ENCODE measurements around the gene ARSG. TPM values are rescaled to one million over a fixed set of nuclear protein-coding genes. Genes with fewer than 3 reads are reported as not detected.
"Not testable (repeated sequence)": the region's sequence is repeated elsewhere in the genome, so short reads cannot be mapped to it uniquely, and the experiment has no call there.

The ARSG gene
- polyA plus RNA-seq, 2 of the 4 experiments (the other 2 are of a cell fraction) = 0.57 to 1.7 TPM

DNA sequence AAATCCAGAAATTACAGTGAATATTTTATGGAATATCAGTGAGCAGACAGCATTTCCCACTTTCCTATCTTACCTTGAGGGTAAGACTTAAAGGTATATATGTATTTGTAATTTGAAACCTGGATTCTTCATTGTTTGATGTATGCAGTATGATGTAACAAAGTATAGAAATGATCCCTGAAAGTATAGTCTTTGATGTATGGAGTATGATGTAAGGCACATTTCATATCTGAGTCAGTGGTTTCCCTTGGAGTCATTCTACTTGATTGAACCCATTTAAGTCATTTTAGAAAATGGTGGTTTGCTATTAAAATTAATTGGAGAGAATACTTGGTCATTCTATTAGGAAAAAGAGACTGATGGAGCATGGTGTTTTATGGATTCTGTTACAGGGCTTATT lies 33.4 kb upstream of the ARSG start:
- H3K4me2 ChIP-seq = no peak overlapping the region
- H3K27ac ChIP-seq = no peak overlapping the region
- no peak overlapping the region for H3K4me3 ChIP-seq
- no peak for TF ChIP-seq CBX2 (IDR thresholded peaks at IDR 0.05; ENCODE audit: borderline replicate concordance, low read depth)
- no peak for TF ChIP-seq CHD4 (IDR thresholded peaks at IDR 0.05; ENCODE audit: borderline replicate concordance)
- TF ChIP-seq TP53 (CRISPR knock-in tag; IDR thresholded peaks at IDR 0.05) = no peak
- no peak for TF ChIP-seq JUN (IDR thresholded peaks at IDR 0.05)
- TF ChIP-seq SMC3 (IDR thresholded peaks at IDR 0.05) = no peak
- TF ChIP-seq CEBPB (IDR thresholded peaks at IDR 0.05) = no peak
- TF ChIP-seq, protein P1, sequence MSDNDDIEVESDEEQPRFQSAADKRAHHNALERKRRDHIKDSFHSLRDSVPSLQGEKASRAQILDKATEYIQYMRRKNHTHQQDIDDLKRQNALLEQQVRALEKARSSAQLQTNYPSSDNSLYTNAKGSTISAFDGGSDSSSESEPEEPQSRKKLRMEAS (IDR thresholded peaks at IDR 0.05) = no peak
- CTCF ChIA-PET = interaction anchor here (0.7 to 3.0 kb wide), 6 partner anchors 9 to 204 kb away, joined by 3 to 12 read pairs (median 4); partner anchors contain the start of gene AMZ2
- no peak for ATAC-seq
- POLR2A ChIA-PET = no interaction called here
- no peaks in the 10 kb centered on the region for H3K4me1 ChIP-seq
- no peak for FAIRE-seq
- H3K9me3 ChIP-seq = no peaks in the 10 kb centered on the region
- DNase-seq (ENCODE audit: low read depth in 1 of 2, low spot score in 1 of 2) = no peak

- H3K27ac ChIP-seq; H3K4me2 ChIP-seq; DNase-seq (ENCODE audit: low read depth in 1 of 2, low spot score in 1 of 2); H3K4me3 ChIP-seq; POLR2A ChIA-PET; H3K9me3 ChIP-seq; H3K4me1 ChIP-seq; FAIRE-seq: not testable (repeated sequence)
- ATAC-seq = peak; percentile 71 to 82
- 89% methylated on average over 37 of the region's 44 CpGs for WGBS (ENCODE audit: missing lambda C conversion rate)
- CTCF ChIA-PET = interaction anchor here (0.7 to 6.5 kb wide), 9 partner anchors 11 to 987 kb away, joined by 3 to 89 read pairs (median 4); partner anchors contain the start of gene AMZ2
These were observed 32.2 kb upstream of the ARSG start for GRCh38 chr17:68258890-68259647.

- H3K9me3 ChIP-seq; DNase-seq (ENCODE audit: low read depth in 1 of 2, low spot score in 1 of 2); POLR2A ChIA-PET; H3K4me2 ChIP-seq; ATAC-seq; H3K4me1 ChIP-seq; H3K27ac ChIP-seq; H3K4me3 ChIP-seq: not testable (repeated sequence)
- peak; percentile 54 for FAIRE-seq
- CTCF ChIA-PET = interaction anchor here (1.2 to 6.5 kb wide), 5 partner anchors 11 to 204 kb away, joined by 3 to 89 read pairs (median 4); partner anchors contain the start of gene AMZ2
- 72% methylated on average over 3 of the region's 3 CpGs for WGBS (ENCODE audit: missing lambda C conversion rate)
These were observed 31.7 kb upstream of the ARSG start for GRCh38 chr17:68259648-68259951.

- Histone ChIP-seq H3K4me3 (no peak overlapping the region), H3K9me3 (no peaks in the 10 kb centered on the region), H3K4me2 (no peak overlapping the region), H3K4me1 (peaks cover 4% of the 10 kb centered on the region; the same call in 1 of the 3 replicates), H3K27ac (no peak overlapping the region)
- FAIRE-seq (no peak), ATAC-seq (no peak), DNase-seq (ENCODE audit: low read depth in 1 of 2, low spot score in 1 of 2) (no peak)
- TF ChIP-seq RARB (CRISPR knock-in tag; IDR thresholded peaks at IDR 0.05) (no peak), RFX5 (IDR thresholded peaks at IDR 0.05) (no peak), ZC3H11A (IDR thresholded peaks at IDR 0.05) (no peak), EHF (CRISPR knock-in tag; IDR thresholded peaks at IDR 0.05) (no peak), PBX3 (IDR thresholded peaks at IDR 0.05) (no peak), MAZ (IDR thresholded peaks at IDR 0.05; ENCODE audit: borderline replicate concordance, low read depth, low read length) (no peak), USF2 (IDR thresholded peaks at IDR 0.05) (no peak), POLR2A (IDR thresholded peaks at IDR 0.05; ENCODE audit: low read length) (no peak), ZSCAN20 (CRISPR knock-in tag; IDR thresholded peaks at IDR 0.05) (no peak), ZNF302 (CRISPR knock-in tag; IDR thresholded peaks at IDR 0.05) (no peak), EHMT2 (IDR thresholded peaks at IDR 0.05; ENCODE audit: low read depth) (no peak), NPAS2 (CRISPR knock-in tag; IDR thresholded peaks at IDR 0.05; ENCODE audit: borderline replicate concordance) (no peak), RNF2 (IDR thresholded peaks at IDR 0.05; ENCODE audit: borderline replicate concordance, low read depth) (no peak), EP300 (IDR thresholded peaks at IDR 0.05) (no peak), HOXB13 (CRISPR knock-in tag; IDR thresholded peaks at IDR 0.05; ENCODE audit: low read depth) (no peak), KDM1A (IDR thresholded peaks at IDR 0.05; ENCODE audit: low read depth) (no peak), TFCP2L1 (CRISPR knock-in tag; IDR thresholded peaks at IDR 0.05) (no peak), CHD4 (IDR thresholded peaks at IDR 0.05; ENCODE audit: borderline replicate concordance) (no peak)
- TF ChIP-seq, protein P2, sequence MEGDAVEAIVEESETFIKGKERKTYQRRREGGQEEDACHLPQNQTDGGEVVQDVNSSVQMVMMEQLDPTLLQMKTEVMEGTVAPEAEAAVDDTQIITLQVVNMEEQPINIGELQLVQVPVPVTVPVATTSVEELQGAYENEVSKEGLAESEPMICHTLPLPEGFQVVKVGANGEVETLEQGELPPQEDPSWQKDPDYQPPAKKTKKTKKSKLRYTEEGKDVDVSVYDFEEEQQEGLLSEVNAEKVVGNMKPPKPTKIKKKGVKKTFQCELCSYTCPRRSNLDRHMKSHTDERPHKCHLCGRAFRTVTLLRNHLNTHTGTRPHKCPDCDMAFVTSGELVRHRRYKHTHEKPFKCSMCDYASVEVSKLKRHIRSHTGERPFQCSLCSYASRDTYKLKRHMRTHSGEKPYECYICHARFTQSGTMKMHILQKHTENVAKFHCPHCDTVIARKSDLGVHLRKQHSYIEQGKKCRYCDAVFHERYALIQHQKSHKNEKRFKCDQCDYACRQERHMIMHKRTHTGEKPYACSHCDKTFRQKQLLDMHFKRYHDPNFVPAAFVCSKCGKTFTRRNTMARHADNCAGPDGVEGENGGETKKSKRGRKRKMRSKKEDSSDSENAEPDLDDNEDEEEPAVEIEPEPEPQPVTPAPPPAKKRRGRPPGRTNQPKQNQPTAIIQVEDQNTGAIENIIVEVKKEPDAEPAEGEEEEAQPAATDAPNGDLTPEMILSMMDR (IDR thresholded peaks at IDR 0.05) = no peak
- CTCF ChIA-PET = interaction anchor here (1.2 to 6.5 kb wide), 6 partner anchors 36 to 204 kb away, joined by 3 to 122 read pairs (median 28); no protein-coding TSS in a partner anchor
- WGBS (ENCODE audit: missing lambda C conversion rate) = 59% methylated on average over 9 of the region's 9 CpGs
- POLR2A ChIA-PET = no interaction called here
These were observed 31.1 kb upstream of the ARSG start for GRCh38 chr17:68260051-68260762.
